Sigmoid colon (tissue), 7 donors: ENCODE measurements around the gene RASGEF1B. TPM values are rescaled to one million over a fixed set of nuclear protein-coding genes. Genes with fewer than 3 reads are reported as not detected.

Experiments used
- DNase-seq: peaks from one replicate; pipeline ENCODE4 v3.0.0-alpha.2; 2019
- H3K27ac ChIP-seq, 4 donors: fragments of 200-600 bp; sonication (generic); one replicate each; pipeline ENCODE4 v1.5.1; 2016 to 2019; ENCODE audit warnings: mild to moderate bottlenecking in 1 of 4
- H3K27me3 ChIP-seq, 3 donors: fragments of 200-600 bp; sonication (generic); one replicate each; pipeline ENCODE4 v1.5.1; 2019; ENCODE audit warnings: mild to moderate bottlenecking in 1 of 3
- H3K36me3 ChIP-seq, 4 donors: fragments of 200-600 bp; sonication (generic); one replicate each; pipeline ENCODE4 v1.5.1; 2016 to 2019
- H3K4me1 ChIP-seq, 4 donors: fragments of 200-600 bp; sonication (generic); one replicate each; pipeline ENCODE4 v1.5.1; 2017 to 2019
- H3K4me3 ChIP-seq, 4 donors: fragments of 200-600 bp; sonication (generic); one replicate each; pipeline ENCODE4 v1.5.1; 2017 to 2019; ENCODE audit warnings: mild to moderate bottlenecking in 2 of 4, moderate library complexity in 1 of 4
- H3K9me3 ChIP-seq, 4 donors: fragments of 200-600 bp in 3 of 4; sonication (generic) in 3 of 4; one replicate each; pipeline versions ENCODE4 v1.5.1 to v1.6.1; 2013 to 2019
- CTCF ChIP-seq, 4 experiments: fragments of 450-650 bp in 3 of 4; fragments of 200-600 bp in 1 of 4; IDR thresholded peaks; one replicate each; pipeline ENCODE4 v1.5.1; 2016 to 2019; ENCODE audit warnings: antibody characterized with exemption in 4 of 4, mild to moderate bottlenecking in 3 of 4, moderate library complexity in 2 of 4
- EP300 ChIP-seq, 4 donors: sonication (generic); formaldehyde crosslinking; IDR thresholded peaks; one replicate each; pipeline ENCODE4 v1.6.1; 2017; ENCODE audit warnings: antibody characterized with exemption in 4 of 4
- POLR2A ChIP-seq, 2 donors: fragments of 450-650 bp; IDR thresholded peaks; one replicate each; pipeline ENCODE4 v1.6.1; 2016; ENCODE audit warnings: antibody characterized with exemption in 2 of 2, mild to moderate bottlenecking in 2 of 2, moderate library complexity in 2 of 2
- POLR2AphosphoS5 ChIP-seq, 4 donors: sonication (generic); formaldehyde crosslinking; IDR thresholded peaks; one replicate each; pipeline ENCODE4 v1.6.1; 2017; ENCODE audit warnings: antibody characterized with exemption in 4 of 4
- WGBS, 2 donors: extraction: QIAGEN DNeasy Blood & Tissue Kit; methylation state at CpG; one replicate each; pipeline ENCODE4 v1.1.7; 2013; 5-methylcytosine and 5-hydroxymethylcytosine counted together
- intact Hi-C: fragments of 100-400 bp; cut with DNase I; formaldehyde crosslinking; loops from one replicate; pipeline ENCODE4 v1.15.1; 2023
- polyA plus RNA-seq, 3 donors: library from polyadenylated mRNA; stranded (reverse); fragments of 200-250 nt; gene quantifications; one replicate each; pipeline ENCODE4 v1.2.3, GENCODE V29; 2013
- total RNA-seq, 4 donors: library from RNA; depleted of rRNA; stranded (reverse); fragments of >200 nt; gene quantifications; one replicate each; pipeline ENCODE4 v1.1.0, GENCODE V29; 2016
- donor health status: healthy with polysubstance abuse.
- donor health status: Bipolar disorder and iron deficiency.
- donor health status: healthy.

RASGEF1B gene
- total and polyA plus RNA-seq, 7 donors: 5.0 to 12.1 (median 10.3) TPM

DNA sequence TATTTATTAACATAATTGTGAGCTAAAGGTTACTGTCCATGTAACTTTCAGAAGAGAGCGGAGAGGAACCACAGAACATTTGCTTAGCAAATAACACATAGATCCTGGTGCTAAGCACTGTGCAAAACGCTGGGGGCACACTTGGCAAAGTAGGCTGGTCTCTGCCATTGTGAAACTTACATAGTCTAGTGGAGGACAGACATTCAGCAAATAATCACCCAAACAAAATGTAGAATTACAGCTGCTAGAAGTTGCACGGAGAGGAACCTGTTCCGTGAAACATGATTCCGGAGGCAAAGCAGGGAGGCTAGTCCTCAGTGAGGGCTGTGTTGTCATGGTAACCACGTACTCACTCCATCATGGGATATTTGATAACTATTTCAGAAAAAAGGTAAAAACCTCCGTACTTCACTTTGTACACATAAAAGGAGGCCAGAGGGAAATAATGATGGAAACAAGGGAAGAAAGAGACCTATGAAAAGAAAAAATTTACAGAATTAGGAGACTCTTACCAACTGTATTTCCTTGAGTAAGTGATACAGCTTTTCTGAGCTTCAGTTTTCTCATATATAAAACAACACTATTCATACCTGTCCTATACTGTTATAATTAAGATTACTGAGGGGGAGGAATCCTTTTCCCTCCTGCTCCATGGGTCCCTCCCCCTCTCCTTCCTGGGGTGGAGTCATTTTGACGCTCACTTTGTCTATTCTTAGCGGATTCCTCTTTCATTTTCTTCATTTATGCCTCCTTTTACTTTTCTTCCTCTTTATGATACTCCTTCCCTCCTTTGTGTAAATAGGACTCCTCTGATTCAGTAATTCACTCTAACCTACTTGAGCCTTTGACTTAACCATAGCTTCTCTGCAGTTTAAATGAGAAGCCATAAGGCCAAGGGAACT is 825 bp upstream of the RASGEF1B start:
- peak overlapping the region; percentile 84 to 90 (median 88) for H3K27ac ChIP-seq
- H3K4me1 ChIP-seq: peaks cover 0 to 35% (median 27%) of the 10 kb centered on the region in 4 donors
- H3K27me3 ChIP-seq: no peaks in the 10 kb centered on the region
- TF ChIP-seq CTCF (IDR thresholded peaks at IDR 0.05) (peak in 1 of 4 experiments; percentile 14), EP300 (IDR thresholded peaks at IDR 0.05) (no peak)
- DNase-seq: peak; percentile 67
- H3K36me3 ChIP-seq: no peaks in the 10 kb centered on the region
- intact Hi-C loops: loop anchor here (5.0 kb wide), 3 partner anchors 125 to 885 kb away; no protein-coding TSS in a partner anchor
- peak overlapping the region; percentile 65 to 85 (median 80) for H3K4me3 ChIP-seq
- WGBS, 2 donors: 24 to 30% methylated on average over 9 of the region's 9 CpGs
- H3K9me3 ChIP-seq: no peaks in the 10 kb centered on the region

GRCh38 chr4:81471298-81471587 is 464 bp downstream of the RASGEF1B start:
- peak; percentile 66 for DNase-seq
- Histone ChIP-seq H3K9me3 (no peaks in the 10 kb centered on the region), H3K27me3 (no peaks in the 10 kb centered on the region), H3K4me3 (peak overlapping the region; percentile 65 to 85 (median 80)), H3K36me3 (no peaks in the 10 kb centered on the region), H3K27ac (peak overlapping the region; percentile 84 to 90 (median 88)), H3K4me1 (peaks cover 0 to 35% (median 27%) of the 10 kb centered on the region in 4 donors)
- intact Hi-C loops: loop anchor here (5.0 kb wide), 3 partner anchors 126 to 886 kb away; no protein-coding TSS in a partner anchor
- WGBS, 2 donors: 0 to 1% methylated on average over 21 of the region's 21 CpGs
- TF ChIP-seq POLR2A (IDR thresholded peaks at IDR 0.05) (no peak), POLR2AphosphoS5 (IDR thresholded peaks at IDR 0.05) (no peak), EP300 (IDR thresholded peaks at IDR 0.05) (no peak), CTCF (IDR thresholded peaks at IDR 0.05) (no peak)

DNA sequence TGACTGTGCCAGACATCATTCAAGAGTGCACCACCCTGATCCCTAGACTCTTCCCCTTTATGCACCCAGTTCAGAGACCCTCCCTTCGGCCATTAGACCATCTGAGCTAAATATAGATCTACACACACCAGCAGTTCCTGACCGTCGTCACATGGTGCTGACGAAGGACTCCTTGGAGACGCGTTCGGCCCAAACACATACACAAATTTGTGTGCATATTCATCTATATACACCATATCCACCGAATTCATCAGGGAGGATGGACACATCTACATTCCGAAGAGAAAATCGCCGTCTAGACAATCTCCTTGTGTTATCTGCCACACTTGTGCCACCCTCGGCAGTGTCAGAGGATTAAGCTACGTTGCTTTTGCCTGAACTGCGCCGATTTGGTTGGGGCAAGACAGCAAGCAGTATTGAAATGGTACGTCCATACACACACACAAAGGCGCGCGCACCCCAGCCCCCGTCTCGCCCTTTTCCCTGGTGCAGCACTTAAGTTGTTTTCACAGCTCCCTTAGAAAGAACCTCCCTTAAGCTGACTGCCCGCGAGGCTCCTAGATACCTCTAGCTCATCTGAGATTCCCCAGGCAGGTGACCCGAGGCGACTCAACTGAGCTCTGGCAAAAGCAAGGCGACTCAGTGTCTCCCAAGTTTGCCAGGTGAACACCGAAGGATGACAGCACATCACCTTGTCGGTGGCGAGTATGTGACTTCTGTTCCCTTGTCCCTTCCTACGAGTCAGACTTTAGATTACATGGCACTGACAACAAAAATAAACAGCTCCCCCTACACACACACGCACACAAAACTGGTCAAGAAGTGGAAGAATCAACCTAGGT is 1.0 kb downstream of the RASGEF1B start:
- WGBS, 2 donors: 1% methylated on average over 31 of the region's 31 CpGs
- Histone ChIP-seq H3K27me3 (no peaks in the 10 kb centered on the region), H3K4me3 (peak overlapping the region; percentile 65 to 85 (median 80)), H3K36me3 (no peaks in the 10 kb centered on the region), H3K27ac (peak overlapping the region; percentile 84 to 90 (median 88)), H3K9me3 (no peaks in the 10 kb centered on the region), H3K4me1 (peaks cover 0 to 35% (median 27%) of the 10 kb centered on the region in 4 donors)
- DNase-seq: peak; percentile 79
- no peak for TF ChIP-seq EP300 (IDR thresholded peaks at IDR 0.05)
- TF ChIP-seq POLR2AphosphoS5 (IDR thresholded peaks at IDR 0.05): peak; percentile 5 to 75 (median 40)
- intact Hi-C loops: loop anchor here (5.0 kb wide), 3 partner anchors 127 to 887 kb away; no protein-coding TSS in a partner anchor

DNA sequence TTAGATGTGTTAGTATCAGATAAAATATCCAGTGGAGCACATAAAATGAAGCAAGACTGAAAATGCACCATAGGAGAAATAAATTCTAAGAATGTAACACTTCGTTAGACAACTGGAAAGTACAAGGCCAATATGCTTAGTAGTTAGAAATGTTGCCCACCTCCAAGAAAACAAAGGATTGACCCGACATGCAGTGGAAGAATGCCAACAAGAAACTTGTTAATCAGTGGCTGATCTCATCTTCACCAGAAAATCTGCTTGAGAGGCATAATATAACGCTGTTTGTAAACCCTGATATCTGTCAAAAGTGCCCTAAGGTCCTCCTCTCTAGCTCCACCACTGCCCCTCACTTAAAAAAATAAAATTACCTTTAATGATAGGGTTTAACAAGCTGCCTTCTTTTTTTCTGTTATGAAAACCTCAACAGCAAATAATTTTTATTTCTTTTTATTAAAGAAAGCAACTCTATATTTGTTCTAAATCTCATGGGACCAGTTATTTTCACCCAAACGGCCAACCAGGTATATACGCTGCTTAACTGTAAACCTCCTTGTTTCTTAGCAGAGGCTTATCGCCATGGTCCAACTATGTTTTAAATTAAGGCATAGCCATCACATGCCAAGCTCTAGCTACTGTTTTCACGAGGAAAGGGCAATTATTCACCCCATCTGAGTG is 1.8 kb downstream of the RASGEF1B start:
- TF ChIP-seq CTCF (IDR thresholded peaks at IDR 0.05): no peak
- no peak for TF ChIP-seq POLR2AphosphoS5 (IDR thresholded peaks at IDR 0.05)
- TF ChIP-seq EP300 (IDR thresholded peaks at IDR 0.05): no peak
- no peak for TF ChIP-seq POLR2A (IDR thresholded peaks at IDR 0.05)
- no peaks in the 10 kb centered on the region for H3K27me3 ChIP-seq
- H3K4me1 ChIP-seq: peaks cover 0 to 35% (median 27%) of the 10 kb centered on the region in 4 donors
- DNase-seq: no peak
- 6 to 25% methylated on average over 7 of the region's 7 CpGs for WGBS, 2 donors
- H3K36me3 ChIP-seq: no peaks in the 10 kb centered on the region
- intact Hi-C loops: loop anchor here (5.0 kb wide), 3 partner anchors 127 to 887 kb away; no protein-coding TSS in a partner anchor
- no peaks in the 10 kb centered on the region for H3K9me3 ChIP-seq
- H3K27ac ChIP-seq: peak overlapping the region; percentile 84 to 90 (median 88)
- H3K4me3 ChIP-seq: peak overlapping the region; percentile 65 to 85 (median 80)
